ENCODE measurements around the gene DMD. TPM values are rescaled to one million over a fixed set of nuclear protein-coding genes. Genes with fewer than 3 reads are reported as not detected.

The DMD gene
- total and polyA plus RNA-seq, 2 donors (not counting 1 experiment from before 2014, with no cell fraction given): 2.0 to 51.8 TPM

DNA sequence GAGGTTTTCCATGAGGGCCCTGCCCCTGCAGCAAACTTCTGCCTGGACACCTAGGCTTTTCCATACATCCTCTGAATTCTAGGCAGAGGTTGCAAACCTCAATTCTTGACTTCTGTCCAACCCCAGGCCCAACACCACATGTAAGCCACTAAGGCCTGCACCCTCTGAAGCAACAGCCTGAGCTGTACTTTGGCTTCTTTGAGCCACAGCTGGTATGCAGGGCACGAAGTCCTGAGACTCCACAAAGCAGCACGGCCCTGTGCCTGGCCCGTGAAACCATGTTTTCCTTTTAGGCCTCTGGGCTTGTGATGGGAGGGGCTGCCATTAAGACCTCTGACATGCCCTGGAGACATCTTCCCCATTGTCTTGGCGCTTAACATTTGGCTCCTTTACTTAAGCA is 1411.1 kb downstream of the DMD start:
- Histone ChIP-seq H3K4me1 (ENCODE audit: control insufficient read depth in 2 of 2, insufficient read depth in 2 of 2, low read length in 2 of 2) (no peaks in the 10 kb centered on the region), H3K4me2 (replicated peaks; ENCODE audit: low read depth, low read length, poor library complexity, severe bottlenecking) (no peak overlapping the region), H3K27ac (ENCODE audit: low read length in 2 of 2) (no peak overlapping the region), H3K9ac (ENCODE audit: low read length) (no peak overlapping the region), H3K9me3 (ENCODE audit: control extremely low read depth in 1 of 3, control insufficient read depth in 2 of 3, insufficient read depth in 1 of 3, low read length in 2 of 3) (no peaks in the 10 kb centered on the region), H3K36me3 (replicated peaks in 1 of 2; ENCODE audit: control extremely low read depth in 1 of 2, control insufficient read depth in 1 of 2, extremely low read depth in 1 of 2, insufficient read depth in 2 of 2, low read length in 1 of 2) (no peaks in the 10 kb centered on the region), H3K79me2 (ENCODE audit: control insufficient read depth, insufficient read depth, low read length) (no peaks in the 10 kb centered on the region), H4K20me1 (ENCODE audit: control insufficient read depth, insufficient read depth, low read length, poor library complexity, severe bottlenecking) (no peaks in the 10 kb centered on the region), H3K4me3 (ENCODE audit: control extremely low read depth in 1 of 5, extremely low read depth in 1 of 5, insufficient read depth in 1 of 5, low read depth in 2 of 5, low read length in 4 of 5) (no peak overlapping the region), H3K27me3 (replicated peaks in 1 of 4; ENCODE audit: control extremely low read depth in 1 of 4, control insufficient read depth in 3 of 4, insufficient read depth in 4 of 4, low read length in 3 of 4) (no peaks in the 10 kb centered on the region), H2AFZ (ENCODE audit: insufficient read depth, low read depth, low read length, poor library complexity, severe bottlenecking) (no peak overlapping the region)
- Mint-ChIP-seq H3K4me1 (no peaks in the 10 kb centered on the region), H3K27me3 (no peaks in the 10 kb centered on the region), H3K4me3 (no peak overlapping the region), H3K27ac (no peak overlapping the region), H3K9me3 (ENCODE audit: insufficient read depth) (no peaks in the 10 kb centered on the region)
- POLR2A ChIA-PET: no interaction called here
- ATAC-seq (ENCODE audit: low read depth) (no peak), DNase-seq (no peak)
- CTCF ChIA-PET: no interaction called here
- intact Hi-C loops (cut with micrococcal nuclease): no loop called here
- TF ChIP-seq EZH2 (IDR thresholded peaks at IDR 0.05; ENCODE audit: borderline replicate concordance, insufficient read depth, low read depth, low read length, poor library complexity, severe bottlenecking): no peak
- TF ChIP-seq CTCF (IDR thresholded peaks at IDR 0.05): no peak
- 68% methylated on average over 3 of the region's 4 CpGs for WGBS (ENCODE audit: insufficient coverage)

DNA sequence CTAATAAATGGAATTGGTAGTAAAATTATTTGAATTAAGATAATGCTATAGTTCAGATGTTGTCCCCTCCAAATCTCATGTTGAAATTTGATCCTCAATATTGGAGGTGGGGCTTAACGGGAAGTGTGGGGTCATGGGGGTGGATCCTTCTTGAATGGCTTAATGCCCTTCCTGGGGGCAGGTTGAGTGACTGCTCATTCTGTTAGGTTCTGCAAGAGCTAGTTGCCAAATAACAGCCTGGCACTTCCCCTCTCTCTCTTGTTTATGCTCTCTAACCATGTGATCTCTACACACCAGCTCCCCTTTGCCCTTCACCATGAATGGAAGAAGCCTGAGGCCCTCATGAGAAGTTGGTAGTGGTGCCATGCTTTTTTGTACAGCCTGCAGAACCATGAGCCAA is 1414.7 kb downstream of the DMD start:
- no peaks in the 10 kb centered on the region for H3K4me1 Mint-ChIP-seq
- Histone ChIP-seq H3K27me3 (replicated peaks in 1 of 4; ENCODE audit: control extremely low read depth in 1 of 4, control insufficient read depth in 3 of 4, insufficient read depth in 4 of 4, low read length in 3 of 4) (no peaks in the 10 kb centered on the region), H2AFZ (ENCODE audit: insufficient read depth, low read depth, low read length, poor library complexity, severe bottlenecking) (no peak overlapping the region), H3K4me3 (ENCODE audit: control extremely low read depth in 1 of 5, extremely low read depth in 1 of 5, insufficient read depth in 1 of 5, low read depth in 2 of 5, low read length in 4 of 5) (no peak overlapping the region), H3K4me2 (replicated peaks; ENCODE audit: low read depth, low read length, poor library complexity, severe bottlenecking) (no peak overlapping the region), H4K20me1 (ENCODE audit: control insufficient read depth, insufficient read depth, low read length, poor library complexity, severe bottlenecking) (no peaks in the 10 kb centered on the region), H3K9me3 (ENCODE audit: control extremely low read depth in 1 of 3, control insufficient read depth in 2 of 3, insufficient read depth in 1 of 3, low read length in 2 of 3) (no peaks in the 10 kb centered on the region), H3K4me1 (ENCODE audit: control insufficient read depth in 2 of 2, insufficient read depth in 2 of 2, low read length in 2 of 2) (no peaks in the 10 kb centered on the region), H3K79me2 (ENCODE audit: control insufficient read depth, insufficient read depth, low read length) (no peaks in the 10 kb centered on the region), H3K36me3 (replicated peaks in 1 of 2; ENCODE audit: control extremely low read depth in 1 of 2, control insufficient read depth in 1 of 2, extremely low read depth in 1 of 2, insufficient read depth in 2 of 2, low read length in 1 of 2) (no peaks in the 10 kb centered on the region), H3K9ac (ENCODE audit: low read length) (no peak overlapping the region), H3K27ac (ENCODE audit: low read length in 2 of 2) (no peak overlapping the region)
- ATAC-seq (ENCODE audit: low read depth) (no peak), DNase-seq (no peak)
- H3K27me3 Mint-ChIP-seq: no peaks in the 10 kb centered on the region
- POLR2A ChIA-PET: no interaction called here
- no peak for TF ChIP-seq EZH2 (IDR thresholded peaks at IDR 0.05; ENCODE audit: borderline replicate concordance, insufficient read depth, low read depth, low read length, poor library complexity, severe bottlenecking)
- no peak for TF ChIP-seq CTCF (IDR thresholded peaks at IDR 0.05)
- CTCF ChIA-PET: no interaction called here
- WGBS (ENCODE audit: insufficient coverage): no CpG with 5 or more reads among the region's 1 CpG
- no peaks in the 10 kb centered on the region for H3K9me3 Mint-ChIP-seq (ENCODE audit: insufficient read depth)
- H3K27ac Mint-ChIP-seq: no peak overlapping the region
- no peak overlapping the region for H3K4me3 Mint-ChIP-seq
- intact Hi-C loops (cut with micrococcal nuclease): no loop called here
